Body of pancreas (tissue), 4 donors: ENCODE data around the gene HLA-DQB1.

ENCODE experiments used
- CTCF ChIP-seq, 7 experiments: fragments of 450-650 bp in 4 of 7; fragments of 200-600 bp in 3 of 7; sonication (generic) in 3 of 7; IDR thresholded peaks; one replicate each; pipeline ENCODE4 v1.5.1; 2016 to 2019; ENCODE audit warnings: antibody characterized with exemption in 7 of 7
- POLR2A ChIP-seq, 3 donors: fragments of 450-650 bp; IDR thresholded peaks; one replicate each; pipeline ENCODE4 v1.6.1; 2016; ENCODE audit warnings: antibody characterized with exemption in 3 of 3, mild to moderate bottlenecking in 2 of 3

DNA sequence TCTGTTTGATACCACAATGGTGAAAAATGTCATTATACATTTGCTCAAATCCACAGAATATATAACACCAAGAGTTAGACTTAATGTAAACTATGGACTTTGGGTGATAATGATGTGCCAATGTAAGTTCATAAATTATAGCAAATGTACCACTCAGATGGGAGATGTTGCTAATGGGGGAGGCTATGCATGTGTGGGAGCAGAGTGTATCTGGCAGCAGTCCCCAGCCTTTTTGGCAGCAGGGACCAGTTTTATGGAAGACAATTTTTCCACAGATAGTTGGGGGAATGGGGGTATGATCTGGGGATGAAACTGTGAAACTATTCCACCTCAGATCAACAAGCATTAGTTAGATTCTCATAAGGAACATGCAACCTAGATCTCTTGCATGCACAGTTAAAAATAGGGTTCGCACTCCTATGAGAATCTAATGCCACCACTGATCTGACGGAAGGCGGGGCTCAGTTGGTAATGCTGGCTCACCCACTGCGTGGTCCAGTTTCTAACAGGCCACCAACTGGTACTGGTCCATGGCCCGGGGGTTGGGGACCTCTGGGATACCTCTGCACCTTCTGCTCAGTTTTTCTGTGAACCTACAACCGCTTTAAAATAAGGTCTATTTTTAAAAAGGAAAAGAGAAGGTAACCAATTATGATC is 21.3 kb downstream of the HLA-DQB1 start:
- no peak for TF ChIP-seq POLR2A (IDR thresholded peaks at IDR 0.05)
- TF ChIP-seq CTCF (IDR thresholded peaks at IDR 0.05): no peak
